Adrenal gland (tissue), 12 donors: ENCODE results near the gene LDAF1. TPM values are rescaled to one million over a fixed set of nuclear protein-coding genes. Genes with fewer than 3 reads are reported as not detected.
"Not testable (repeated sequence)": the region's sequence is repeated elsewhere in the genome, so short reads cannot be mapped to it uniquely, and the experiment has no call there.

ENCODE experiments used
- DNase-seq, 7 donors: peaks; one replicate each; pipeline ENCODE4 v3.0.0-alpha.2; 2019 to 2020
- H3K27ac ChIP-seq, 5 donors: fragments of 200-600 bp; sonication (generic) in 4 of 5; 1 replicate in 3 of 5; 2 replicates in 2 of 5; pipeline versions ENCODE4 v1.5.1 to v1.8.0; 2016 to 2020; ENCODE audit warnings: mild to moderate bottlenecking in 1 of 5
- H3K27me3 ChIP-seq: fragments of 200-600 bp; 2 replicates; pipeline ENCODE4 v1.8.0; 2021
- H3K36me3 ChIP-seq, 2 donors: fragments of 200-600 bp; replicated peaks in 1 of 2; 1 replicate in 1 of 2; 2 replicates in 1 of 2; pipeline versions ENCODE4 v1.5.1 to v1.8.0; 2018 to 2022
- H3K4me1 ChIP-seq, 2 donors: fragments of 200-600 bp; replicated peaks in 1 of 2; 1 replicate in 1 of 2; 2 replicates in 1 of 2; pipeline versions ENCODE4 v1.5.1 to v1.8.0; 2018 to 2021
- H3K4me3 ChIP-seq, 4 donors: fragments of 200-600 bp; sonication (generic) in 3 of 4; one replicate each; pipeline ENCODE4 v1.5.1; 2016 to 2018
- H3K9me3 ChIP-seq, 3 donors: fragments of 200-600 bp; sonication (generic) in 1 of 3; replicated peaks in 1 of 3; 1 replicate in 2 of 3; 2 replicates in 1 of 3; pipeline versions ENCODE4 v1.5.1 to v1.8.0; 2016 to 2021
- POLR2A ChIP-seq, 2 donors: fragments of 450-650 bp; IDR thresholded peaks; one replicate each; pipeline ENCODE4 v1.6.1; 2017; ENCODE audit warnings: antibody characterized with exemption in 2 of 2, mild to moderate bottlenecking in 2 of 2, moderate library complexity in 1 of 2
- WGBS, 4 donors: extraction: QIAGEN DNeasy Blood & Tissue Kit in 2 of 4; methylation state at CpG; one replicate each; pipeline versions ENCODE4 v1.1.5 to v1.1.7; 2013 to 2017; 5-methylcytosine and 5-hydroxymethylcytosine counted together
- intact Hi-C, 2 donors: fragments of 100-400 bp; cut with DNase I; formaldehyde crosslinking; loops; one replicate each; pipeline versions ENCODE4 v1.14.1 to v1.15.0; 2022 to 2023
- polyA plus RNA-seq, 3 donors: library from polyadenylated mRNA; stranded (reverse); fragments of 200-250 nt in 2 of 3; fragments of 350-450 nt in 1 of 3; fragmentation: Illumina TruSeq in 1 of 3; extraction: RNeasy Lipid Tissue Mini Kit (QIAGEN cat#74804) in 1 of 3; gene quantifications; one replicate each; pipeline ENCODE4 v1.2.3, GENCODE V29; 2013 to 2014
- total RNA-seq, 9 donors: library from RNA; depleted of rRNA in 4 of 9; stranded (reverse); fragments of >200 nt in 4 of 9; fragments of 120-200 nt in 1 of 9; fragmentation: NEBNext Ultra II Directional in 1 of 9; extraction: Animal tissue kit (Norgen Biotek cat#: 25700) in 1 of 9; gene quantifications; one replicate each; pipeline versions ENCODE4 v1.1.0 to v1.2.4, GENCODE V29; 2013 to 2023
- TF ChIP-seq, protein P1 (sequence below), 6 experiments: fragments of 450-650 bp in 4 of 6; fragments of 200-600 bp in 2 of 6; sonication (generic) in 1 of 6; IDR thresholded peaks; 1 replicate in 5 of 6; 2 replicates in 1 of 6; pipeline versions ENCODE4 v1.5.1 to v1.8.0; 2016 to 2021; ENCODE audit warnings: antibody characterized with exemption in 6 of 6, mild to moderate bottlenecking in 2 of 6, moderate library complexity in 1 of 6
- donor health status: healthy with polysubstance abuse.
- donor health status: Bipolar disorder and iron deficiency.
- donor health status: DM: yes; HTN: yes; CAD: no.
- donor health status: DM: no; HTN: no; CAD: no.
- donor health status: DM: no; HTN: no; CAD: no.
- donor health status: DM: yes; HTN: yes; CAD: no.

LDAF1 gene
- total and polyA plus RNA-seq, 12 donors, result 4.2 to 194 (median 49.4) TPM

DNA sequence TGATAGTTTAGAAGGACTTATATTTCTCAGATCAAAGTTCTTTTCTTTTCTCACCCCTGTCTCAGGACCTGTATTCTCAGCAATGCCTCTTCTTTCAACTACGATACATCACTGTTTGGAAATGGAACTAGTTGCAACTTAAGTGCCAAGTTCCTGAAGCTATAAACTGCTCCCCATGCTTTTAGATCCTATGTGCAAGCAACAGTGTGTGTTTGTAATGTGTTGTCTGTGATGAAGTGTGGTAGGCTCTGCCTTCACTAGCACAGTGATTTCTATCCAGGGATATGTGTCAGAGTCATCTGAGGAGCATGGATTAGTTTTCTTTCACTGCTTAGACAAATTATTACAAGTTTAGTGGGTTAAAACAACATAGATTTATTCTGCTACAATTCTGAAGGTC, 34.5 kb downstream of the LDAF1 start:
- no peak for DNase-seq
- intact Hi-C loops, result no loop called here
- Histone ChIP-seq H3K4me1 (peaks cover 3 to 9% of the 10 kb centered on the region in 2 donors), H3K27ac (no peak overlapping the region), H3K4me3 (no peak overlapping the region), H3K27me3 (peaks cover 7% of the 10 kb centered on the region), H3K36me3 (no peaks in the 10 kb centered on the region), H3K9me3 (no peaks in the 10 kb centered on the region)
- TF ChIP-seq, protein P1, sequence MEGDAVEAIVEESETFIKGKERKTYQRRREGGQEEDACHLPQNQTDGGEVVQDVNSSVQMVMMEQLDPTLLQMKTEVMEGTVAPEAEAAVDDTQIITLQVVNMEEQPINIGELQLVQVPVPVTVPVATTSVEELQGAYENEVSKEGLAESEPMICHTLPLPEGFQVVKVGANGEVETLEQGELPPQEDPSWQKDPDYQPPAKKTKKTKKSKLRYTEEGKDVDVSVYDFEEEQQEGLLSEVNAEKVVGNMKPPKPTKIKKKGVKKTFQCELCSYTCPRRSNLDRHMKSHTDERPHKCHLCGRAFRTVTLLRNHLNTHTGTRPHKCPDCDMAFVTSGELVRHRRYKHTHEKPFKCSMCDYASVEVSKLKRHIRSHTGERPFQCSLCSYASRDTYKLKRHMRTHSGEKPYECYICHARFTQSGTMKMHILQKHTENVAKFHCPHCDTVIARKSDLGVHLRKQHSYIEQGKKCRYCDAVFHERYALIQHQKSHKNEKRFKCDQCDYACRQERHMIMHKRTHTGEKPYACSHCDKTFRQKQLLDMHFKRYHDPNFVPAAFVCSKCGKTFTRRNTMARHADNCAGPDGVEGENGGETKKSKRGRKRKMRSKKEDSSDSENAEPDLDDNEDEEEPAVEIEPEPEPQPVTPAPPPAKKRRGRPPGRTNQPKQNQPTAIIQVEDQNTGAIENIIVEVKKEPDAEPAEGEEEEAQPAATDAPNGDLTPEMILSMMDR (IDR thresholded peaks at IDR 0.05), result no peak
- no peak for TF ChIP-seq POLR2A (IDR thresholded peaks at IDR 0.05)
- 48 to 64% (median 50%) methylated on average over 1 of the region's 1 CpG for WGBS, 4 donors

DNA sequence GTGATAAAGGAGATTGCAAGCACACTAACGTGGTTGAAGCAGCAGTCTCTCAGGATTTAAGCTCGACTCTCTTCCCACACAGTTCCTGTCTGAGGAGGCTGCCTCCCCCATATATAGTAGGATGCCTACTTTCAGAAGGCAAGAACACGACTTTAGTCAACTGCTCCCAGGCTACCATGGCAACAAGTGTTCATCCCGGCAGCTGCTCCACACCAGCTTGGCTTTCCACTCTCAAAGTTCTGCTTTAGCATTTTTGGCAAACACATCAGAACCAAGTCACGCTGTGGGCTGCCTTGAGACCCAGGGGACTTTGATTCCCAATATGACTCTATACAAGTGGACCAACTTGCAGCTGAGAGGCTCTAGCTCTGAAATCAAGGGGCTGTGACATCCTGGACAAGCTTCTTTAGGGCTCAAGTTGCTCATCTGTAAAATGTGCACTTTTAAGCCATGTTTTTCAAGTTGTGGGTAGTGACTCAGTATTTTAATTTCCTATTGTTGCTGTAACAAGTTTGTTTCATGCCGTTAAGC, 36.4 kb downstream of the LDAF1 start:
- Histone ChIP-seq H3K9me3 (no peaks in the 10 kb centered on the region), H3K27me3 (peaks cover 11% of the 10 kb centered on the region), H3K27ac (no peak overlapping the region), H3K4me1 (no peaks in the 10 kb centered on the region), H3K36me3 (no peaks in the 10 kb centered on the region), H3K4me3 (no peak overlapping the region)
- no peak for DNase-seq
- no peak for TF ChIP-seq POLR2A (IDR thresholded peaks at IDR 0.05)
- TF ChIP-seq, protein P1 (IDR thresholded peaks at IDR 0.05), result no peak
- intact Hi-C loops, result loop anchor here in 1 of 2 donors (5.0 kb wide), 1 partner anchor 92 kb away; no protein-coding TSS in a partner anchor
- 37 to 64% (median 55%) methylated on average over 5 to 6 of the region's 6 CpGs for WGBS, 4 donors

DNA sequence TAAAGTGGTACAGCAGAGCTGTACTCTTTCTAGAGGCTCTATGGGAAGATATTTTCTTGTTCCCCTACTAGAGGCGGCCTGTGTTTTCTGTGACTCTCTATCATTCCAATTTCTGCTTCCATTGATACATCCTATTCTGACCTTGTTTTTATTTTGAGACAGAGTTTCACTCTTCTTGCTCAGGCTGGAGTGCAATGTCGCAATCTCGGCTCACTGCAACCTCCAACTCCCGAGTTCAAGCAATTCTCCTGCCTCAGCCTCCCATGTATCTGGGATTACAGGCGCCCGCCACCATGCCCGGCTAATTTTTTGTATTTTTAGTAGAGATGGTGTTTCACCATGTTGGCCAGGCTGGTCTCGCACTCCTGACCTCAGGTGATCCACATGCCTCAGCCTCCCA, 36.9 kb downstream of the LDAF1 start:
- intact Hi-C loops, result loop anchor here in 1 of 2 donors (5.0 kb wide), 1 partner anchor 92 kb away; no protein-coding TSS in a partner anchor

DNA sequence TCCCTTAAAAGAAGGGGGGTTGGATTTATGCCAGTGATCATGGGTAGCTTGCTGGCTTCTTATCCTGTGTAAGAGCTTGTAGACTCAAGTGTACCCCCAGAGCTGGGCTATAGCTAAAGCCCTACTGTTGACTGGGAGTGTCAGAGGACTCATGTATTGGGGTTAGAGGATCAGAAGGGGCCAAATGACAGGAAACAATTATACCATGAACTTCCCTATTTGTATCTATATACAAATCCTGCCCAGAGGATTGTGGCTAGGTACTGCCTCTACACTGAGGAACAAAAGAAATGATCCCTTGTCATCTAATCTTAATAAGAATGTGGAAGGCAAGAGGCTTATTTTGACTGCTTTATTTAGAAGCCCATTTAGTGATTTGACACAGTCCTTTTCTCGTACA, 38.6 kb downstream of the LDAF1 start:
- Histone ChIP-seq H3K4me3 (no peak overlapping the region), H3K27me3 (peaks cover 16% of the 10 kb centered on the region), H3K36me3 (no peaks in the 10 kb centered on the region), H3K9me3 (no peaks in the 10 kb centered on the region), H3K4me1 (no peaks in the 10 kb centered on the region), H3K27ac (no peak overlapping the region)
- intact Hi-C loops, result loop anchor here in 1 of 2 donors (5.0 kb wide), 1 partner anchor 90 kb away; no protein-coding TSS in a partner anchor
- TF ChIP-seq, protein P1 (IDR thresholded peaks at IDR 0.05), result no peak
- no peak for TF ChIP-seq POLR2A (IDR thresholded peaks at IDR 0.05)
- no peak for DNase-seq
- 46 to 74% (median 64%) methylated on average over 1 of the region's 1 CpG for WGBS, 4 donors

More for the DNA sequence above, 36.9 kb downstream of the LDAF1 start:
- 87 to 94% (median 92%) methylated on average over 8 of the region's 8 CpGs for WGBS, 4 donors
- not testable (repeated sequence) for DNase-seq, H3K4me1 ChIP-seq, H3K4me3 ChIP-seq, H3K27ac ChIP-seq, H3K9me3 ChIP-seq, H3K36me3 ChIP-seq
- peaks cover 14% of the 10 kb centered on the region for H3K27me3 ChIP-seq

DNA sequence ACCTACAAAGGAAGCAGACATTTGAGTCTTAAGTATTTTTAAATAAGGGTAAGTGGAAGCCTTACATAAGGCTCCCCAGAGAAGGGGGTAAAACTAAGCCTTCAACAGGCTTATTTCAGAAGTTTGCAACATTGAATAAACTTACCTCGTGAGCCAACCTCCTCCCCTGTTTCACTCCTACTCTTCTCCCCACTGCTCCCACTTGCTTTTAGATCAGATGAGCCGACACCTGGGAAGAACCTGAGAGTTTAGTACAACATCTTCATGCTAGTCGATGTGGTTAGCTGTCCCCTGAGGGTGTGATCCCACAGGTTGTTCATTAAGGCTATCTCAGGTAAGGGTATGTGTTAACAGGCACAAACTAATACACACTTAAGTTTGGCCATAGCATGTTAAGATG, 39.1 kb downstream of the LDAF1 start:
- no peak for DNase-seq
- intact Hi-C loops, result loop anchor here in 1 of 2 donors (5.0 kb wide), 1 partner anchor 90 kb away; no protein-coding TSS in a partner anchor

More for the DNA sequence above, 39.1 kb downstream of the LDAF1 start:
- no peak for TF ChIP-seq POLR2A (IDR thresholded peaks at IDR 0.05)
- TF ChIP-seq, protein P1 (IDR thresholded peaks at IDR 0.05), result no peak
- no peaks in the 10 kb centered on the region for H3K4me1 ChIP-seq
- H3K27me3 ChIP-seq, result peaks cover 16% of the 10 kb centered on the region
- H3K36me3 ChIP-seq, result no peaks in the 10 kb centered on the region
- no peaks in the 10 kb centered on the region for H3K9me3 ChIP-seq
- H3K4me3 ChIP-seq, result no peak overlapping the region
- 71 to 83% (median 81%) methylated on average over 3 of the region's 3 CpGs for WGBS, 4 donors
- H3K27ac ChIP-seq, result no peak overlapping the region
